Kasumi-1 (cell line): ENCODE results near the gene LOC128125822.
"Not testable (repeated sequence)": the region's sequence is repeated elsewhere in the genome, so short reads cannot be mapped to it uniquely, and the experiment has no call there.

Experiments used
- DNase-seq, 2 experiments: peaks; one replicate each; lab custom pipeline; 2025; lab: John Stamatoyannopoulos, UW

The LOC128125822 gene

GRCh38 chr6:63582579-63583231 is 10.4 kb downstream of the LOC128125822 start:
- DNase-seq: no peak

DNA sequence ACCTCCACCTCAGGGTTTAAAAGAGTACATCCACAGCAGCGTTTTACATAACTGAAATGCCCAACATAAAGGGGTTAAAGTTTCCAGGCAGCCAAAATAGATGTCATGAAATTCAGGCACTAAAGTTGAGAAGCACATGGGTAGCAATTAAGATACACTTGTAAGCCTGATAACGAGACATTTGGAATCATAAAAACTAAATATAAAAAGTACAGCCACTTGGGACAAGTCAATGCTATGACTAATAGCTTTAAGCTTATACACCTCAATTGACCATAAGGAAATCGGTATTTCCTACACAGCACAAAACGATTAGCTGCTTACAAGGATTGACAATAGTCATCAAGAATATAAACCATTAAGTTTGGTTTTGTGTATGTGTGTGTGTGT is 11.8 kb downstream of the LOC128125822 start:
- DNase-seq: no peak

- no peak for DNase-seq
Observed at GRCh38 chr6:63584566-63584965, 12.3 kb downstream of the LOC128125822 start.

DNA sequence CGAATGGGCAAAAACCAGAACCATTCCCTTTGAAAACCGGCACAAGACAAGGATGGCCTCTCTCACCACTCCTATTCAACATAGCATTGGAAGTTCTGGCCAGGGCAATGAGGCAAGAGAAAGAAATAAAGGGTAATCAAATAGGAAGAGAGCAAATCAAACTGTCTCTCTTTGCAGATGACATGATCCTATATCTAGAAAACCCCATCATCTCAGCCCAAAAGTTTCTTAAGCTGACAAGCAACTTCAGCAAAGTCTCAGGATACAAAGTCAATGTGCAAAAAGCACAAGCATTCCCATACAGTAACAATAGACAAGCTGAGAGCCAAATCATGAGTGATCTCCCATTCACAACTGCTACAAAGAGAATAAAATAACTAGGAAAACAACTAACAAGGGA is 13.4 kb downstream of the LOC128125822 start:
- not testable (repeated sequence) for DNase-seq

DNA sequence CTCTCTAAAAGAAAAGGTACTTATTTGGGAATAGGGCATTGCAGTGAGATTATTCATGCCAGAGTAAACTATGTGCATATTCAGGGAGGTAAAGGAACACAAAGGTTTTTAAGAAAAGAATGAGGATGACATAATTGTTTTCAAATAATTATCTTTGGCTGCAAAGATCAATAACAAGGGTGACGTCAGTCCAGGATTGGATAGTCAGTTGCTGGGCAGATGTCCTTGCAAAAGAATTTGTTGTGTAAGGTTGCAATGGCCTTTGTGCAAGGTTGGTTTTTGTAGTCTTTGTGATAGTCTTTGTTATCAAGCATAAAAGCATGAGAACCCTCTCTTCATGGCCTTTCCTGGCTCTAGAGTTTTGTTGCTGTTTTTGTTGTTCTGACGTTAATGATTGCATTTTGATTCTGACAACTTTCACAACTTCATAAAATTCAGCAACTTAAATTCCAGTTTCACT is 17.7 kb downstream of the LOC128125822 start:
- no peak for DNase-seq

DNA sequence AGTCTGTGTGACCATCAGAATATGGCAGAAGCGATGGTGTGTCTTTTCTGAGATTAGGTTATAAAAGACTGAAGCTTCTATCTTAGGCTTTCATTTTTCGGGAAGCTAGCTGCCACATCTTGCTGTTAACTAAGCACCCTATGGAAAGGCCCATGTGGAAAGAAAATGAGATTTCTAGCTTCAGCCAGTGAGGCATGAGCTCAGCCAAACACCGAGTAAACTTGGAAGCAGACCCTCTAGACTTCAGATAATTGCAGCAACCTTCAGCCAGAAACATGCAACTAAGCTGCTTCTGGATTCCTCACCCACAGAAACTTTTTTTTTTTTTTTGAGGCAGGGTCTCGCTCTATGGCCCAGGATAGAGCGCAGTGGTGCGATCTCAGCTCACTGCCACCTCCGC is 20.6 kb downstream of the LOC128125822 start:
- DNase-seq: no peak

DNA sequence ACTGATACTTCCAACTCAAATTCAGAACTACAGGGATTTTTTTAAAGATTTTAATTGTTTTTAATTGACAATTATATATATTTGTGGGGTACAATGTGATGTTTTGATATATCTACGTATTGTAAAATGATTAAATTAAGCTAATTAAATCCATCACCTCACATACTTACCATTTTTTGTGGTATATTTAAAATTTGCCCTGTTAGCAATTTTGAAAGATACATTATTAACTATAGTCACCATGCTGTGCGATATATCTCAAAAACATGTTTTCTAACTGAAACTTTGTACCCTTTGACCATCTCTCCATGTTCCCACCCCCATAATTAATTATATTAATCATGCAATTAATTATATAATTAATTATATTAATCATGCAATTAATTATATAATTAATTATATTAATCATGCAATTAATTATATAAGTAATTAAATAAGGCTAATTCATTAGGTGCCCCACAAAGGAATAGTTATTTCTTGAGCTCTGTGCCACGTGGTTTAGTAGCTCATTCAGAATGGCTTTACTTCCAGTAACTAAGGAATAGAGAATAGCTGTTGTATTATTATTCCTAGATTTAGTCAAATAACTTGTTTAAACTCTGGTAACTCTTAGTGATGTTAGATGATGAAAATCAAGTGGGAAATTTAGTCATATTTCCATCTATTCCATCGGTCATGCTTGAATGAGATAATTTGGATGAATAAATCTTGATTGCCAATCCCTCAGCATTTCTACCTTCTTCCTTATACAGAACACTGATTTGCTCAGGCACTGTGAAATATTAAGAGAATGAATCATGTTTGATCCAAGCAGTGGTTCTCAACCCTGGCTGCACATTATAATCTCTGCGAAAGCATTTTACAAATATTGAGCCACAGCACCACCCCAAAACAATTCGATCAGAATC is 25.1 kb downstream of the LOC128125822 start:
- no peak for DNase-seq

DNA sequence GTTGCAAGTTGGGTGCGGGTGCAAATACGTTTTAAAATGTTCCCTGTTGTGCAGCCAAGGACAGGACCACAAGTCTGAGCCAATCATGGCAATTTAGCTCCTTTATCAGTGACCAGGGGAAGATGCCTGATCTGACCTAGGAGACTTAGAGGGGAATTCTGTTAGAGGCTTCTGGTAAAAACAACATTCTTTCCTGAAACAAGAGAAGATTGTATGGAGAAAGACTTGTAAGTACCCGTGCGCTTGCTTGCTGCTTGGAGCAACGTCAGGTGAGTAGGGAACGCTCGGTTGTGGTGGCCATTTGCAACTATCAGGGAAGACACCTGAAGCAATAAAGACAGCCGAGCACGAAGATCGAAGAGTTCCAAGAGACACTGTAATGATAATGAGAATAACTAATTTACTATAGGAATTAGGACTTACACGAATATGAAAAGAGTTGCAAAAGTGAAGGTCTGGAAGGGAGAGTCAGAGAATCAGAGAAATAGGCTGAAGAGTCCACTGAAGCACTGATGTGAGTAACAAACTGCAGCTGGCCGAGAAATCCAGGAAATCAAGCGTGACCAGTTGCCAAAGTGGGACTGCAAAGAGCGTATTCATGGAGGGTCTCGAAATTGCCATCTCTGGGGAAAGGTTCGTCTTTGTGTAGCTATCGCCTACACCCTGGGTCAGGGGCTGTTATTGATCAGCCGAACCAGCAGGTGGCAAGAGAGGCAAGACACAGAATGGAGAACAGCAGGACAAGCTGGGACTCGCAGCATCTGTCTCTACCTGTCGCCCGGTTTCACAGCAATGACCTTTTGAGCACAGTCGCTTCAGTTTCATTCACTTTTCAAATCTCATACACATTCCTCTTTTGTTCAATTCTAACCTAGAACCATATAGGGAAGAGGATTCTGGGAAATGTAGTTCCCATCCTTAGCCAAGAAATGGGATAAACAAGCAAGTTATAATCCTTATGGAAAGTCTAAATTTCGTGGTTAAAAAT is 26.1 kb downstream of the LOC128125822 start:
- peak; percentile 68 to 80 for DNase-seq

GRCh38 chr6:63599243-63599642 is 27.0 kb downstream of the LOC128125822 start:
- no peak for DNase-seq

- DNase-seq: no peak
Observed at GRCh38 chr6:63600136-63600535, 27.9 kb downstream of the LOC128125822 start.

- DNase-seq: peak; percentile 7 to 18
Observed at GRCh38 chr6:63609231-63609630, 37.0 kb downstream of the LOC128125822 start.

- no peak for DNase-seq
Observed at GRCh38 chr6:63610944-63611343, 38.7 kb downstream of the LOC128125822 start.

- DNase-seq: no peak
Observed at GRCh38 chr6:63611560-63611959, 39.3 kb downstream of the LOC128125822 start.

DNA sequence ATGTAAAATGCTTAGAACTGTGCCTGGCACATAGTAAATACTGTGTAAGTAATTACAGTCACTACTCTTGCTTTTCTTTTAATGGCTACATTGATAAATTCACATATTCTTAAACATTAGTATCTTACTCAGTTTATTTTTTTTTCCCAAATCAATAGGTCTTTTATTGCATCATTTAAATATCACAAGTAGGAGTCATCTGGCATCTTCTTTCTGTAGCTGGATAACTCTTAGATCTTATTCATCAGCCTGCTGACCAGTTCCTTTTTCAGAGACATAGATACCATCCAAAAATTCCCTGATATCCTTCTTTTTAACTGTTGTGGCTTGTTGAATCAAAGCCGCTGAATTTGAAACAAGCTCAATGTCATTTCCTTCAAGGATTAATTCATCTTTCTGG is 43.3 kb downstream of the LOC128125822 start:
- no peak for DNase-seq
